ENCODE results near the gene ZNF341. TPM values are rescaled to one million over a fixed set of nuclear protein-coding genes. Genes with fewer than 3 reads are reported as not detected.

ZNF341 gene
- total RNA-seq, 1 experiment from 2014 or later: 7.7 TPM

DNA sequence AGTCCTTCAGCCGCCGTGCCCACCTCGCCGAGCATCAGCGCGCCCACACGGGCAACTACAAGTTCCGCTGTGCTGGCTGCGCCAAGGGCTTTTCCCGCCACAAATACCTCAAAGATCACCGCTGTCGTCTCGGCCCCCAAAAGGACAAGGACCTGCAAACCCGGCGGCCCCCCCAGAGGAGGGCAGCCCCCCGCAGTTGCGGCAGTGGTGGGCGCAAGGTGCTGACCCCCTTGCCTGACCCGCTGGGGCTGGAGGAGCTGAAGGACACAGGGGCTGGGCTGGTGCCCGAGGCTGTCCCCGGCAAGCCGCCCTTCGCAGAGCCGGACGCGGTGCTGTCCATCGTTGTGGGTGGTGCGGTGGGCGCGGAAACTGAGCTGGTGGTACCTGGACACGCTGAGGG lies 59.2 kb downstream of the ZNF341 start:
- ChIA-PET POLR2A (no interaction called here), CTCF (no interaction called here)
- Histone ChIP-seq H3K36me3 (ENCODE audit: control insufficient read depth, insufficient read depth, low read length) (no peaks in the 10 kb centered on the region), H3K27me3 (ENCODE audit: control insufficient read depth, insufficient read depth, low read length) (no peaks in the 10 kb centered on the region), H3K4me3 (ENCODE audit: low read depth in 2 of 2, low read length in 2 of 2) (no peak overlapping the region), H3K27ac (ENCODE audit: low read length) (no peak overlapping the region), H3K9me3 (ENCODE audit: control insufficient read depth, insufficient read depth, low read depth, low read length) (no peaks in the 10 kb centered on the region), H3K4me1 (ENCODE audit: control insufficient read depth, insufficient read depth, low read length) (peaks cover 22% of the 10 kb centered on the region)
- no TSS peak for BruUV-seq (replicated peaks)
- TF ChIP-seq SIN3A (IDR thresholded peaks at IDR 0.05; ENCODE audit: borderline replicate concordance, insufficient read depth, low read depth, low read length) (no peak), POLR2AphosphoS5 (IDR thresholded peaks at IDR 0.05; ENCODE audit: low read depth, low read length) (no peak), TCF7L2 (IDR thresholded peaks at IDR 0.05; ENCODE audit: low read depth, low read length) (no peak)
- TF ChIP-seq, protein P1, sequence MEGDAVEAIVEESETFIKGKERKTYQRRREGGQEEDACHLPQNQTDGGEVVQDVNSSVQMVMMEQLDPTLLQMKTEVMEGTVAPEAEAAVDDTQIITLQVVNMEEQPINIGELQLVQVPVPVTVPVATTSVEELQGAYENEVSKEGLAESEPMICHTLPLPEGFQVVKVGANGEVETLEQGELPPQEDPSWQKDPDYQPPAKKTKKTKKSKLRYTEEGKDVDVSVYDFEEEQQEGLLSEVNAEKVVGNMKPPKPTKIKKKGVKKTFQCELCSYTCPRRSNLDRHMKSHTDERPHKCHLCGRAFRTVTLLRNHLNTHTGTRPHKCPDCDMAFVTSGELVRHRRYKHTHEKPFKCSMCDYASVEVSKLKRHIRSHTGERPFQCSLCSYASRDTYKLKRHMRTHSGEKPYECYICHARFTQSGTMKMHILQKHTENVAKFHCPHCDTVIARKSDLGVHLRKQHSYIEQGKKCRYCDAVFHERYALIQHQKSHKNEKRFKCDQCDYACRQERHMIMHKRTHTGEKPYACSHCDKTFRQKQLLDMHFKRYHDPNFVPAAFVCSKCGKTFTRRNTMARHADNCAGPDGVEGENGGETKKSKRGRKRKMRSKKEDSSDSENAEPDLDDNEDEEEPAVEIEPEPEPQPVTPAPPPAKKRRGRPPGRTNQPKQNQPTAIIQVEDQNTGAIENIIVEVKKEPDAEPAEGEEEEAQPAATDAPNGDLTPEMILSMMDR (IDR thresholded peaks at IDR 0.05): no peak
- TF ChIP-seq, protein P2, sequence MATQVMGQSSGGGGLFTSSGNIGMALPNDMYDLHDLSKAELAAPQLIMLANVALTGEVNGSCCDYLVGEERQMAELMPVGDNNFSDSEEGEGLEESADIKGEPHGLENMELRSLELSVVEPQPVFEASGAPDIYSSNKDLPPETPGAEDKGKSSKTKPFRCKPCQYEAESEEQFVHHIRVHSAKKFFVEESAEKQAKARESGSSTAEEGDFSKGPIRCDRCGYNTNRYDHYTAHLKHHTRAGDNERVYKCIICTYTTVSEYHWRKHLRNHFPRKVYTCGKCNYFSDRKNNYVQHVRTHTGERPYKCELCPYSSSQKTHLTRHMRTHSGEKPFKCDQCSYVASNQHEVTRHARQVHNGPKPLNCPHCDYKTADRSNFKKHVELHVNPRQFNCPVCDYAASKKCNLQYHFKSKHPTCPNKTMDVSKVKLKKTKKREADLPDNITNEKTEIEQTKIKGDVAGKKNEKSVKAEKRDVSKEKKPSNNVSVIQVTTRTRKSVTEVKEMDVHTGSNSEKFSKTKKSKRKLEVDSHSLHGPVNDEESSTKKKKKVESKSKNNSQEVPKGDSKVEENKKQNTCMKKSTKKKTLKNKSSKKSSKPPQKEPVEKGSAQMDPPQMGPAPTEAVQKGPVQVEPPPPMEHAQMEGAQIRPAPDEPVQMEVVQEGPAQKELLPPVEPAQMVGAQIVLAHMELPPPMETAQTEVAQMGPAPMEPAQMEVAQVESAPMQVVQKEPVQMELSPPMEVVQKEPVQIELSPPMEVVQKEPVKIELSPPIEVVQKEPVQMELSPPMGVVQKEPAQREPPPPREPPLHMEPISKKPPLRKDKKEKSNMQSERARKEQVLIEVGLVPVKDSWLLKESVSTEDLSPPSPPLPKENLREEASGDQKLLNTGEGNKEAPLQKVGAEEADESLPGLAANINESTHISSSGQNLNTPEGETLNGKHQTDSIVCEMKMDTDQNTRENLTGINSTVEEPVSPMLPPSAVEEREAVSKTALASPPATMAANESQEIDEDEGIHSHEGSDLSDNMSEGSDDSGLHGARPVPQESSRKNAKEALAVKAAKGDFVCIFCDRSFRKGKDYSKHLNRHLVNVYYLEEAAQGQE (IDR thresholded peaks at IDR 0.05; ENCODE audit: insufficient read depth in 1 of 2, low read depth in 2 of 2, low read length in 1 of 2): no peak
- in situ Hi-C loops (cut with HindIII; ENCODE audit: low pct_unique_long_range_greater_than_20kb, low sequenced_read_pairs) (no loop called here), intact Hi-C loops (cut with micrococcal nuclease; ENCODE audit: unreplicated experiment) (no loop called here)
- DNase-seq (ENCODE audit: low read depth, low spot score) (no peak), ATAC-seq (no peak)

DNA sequence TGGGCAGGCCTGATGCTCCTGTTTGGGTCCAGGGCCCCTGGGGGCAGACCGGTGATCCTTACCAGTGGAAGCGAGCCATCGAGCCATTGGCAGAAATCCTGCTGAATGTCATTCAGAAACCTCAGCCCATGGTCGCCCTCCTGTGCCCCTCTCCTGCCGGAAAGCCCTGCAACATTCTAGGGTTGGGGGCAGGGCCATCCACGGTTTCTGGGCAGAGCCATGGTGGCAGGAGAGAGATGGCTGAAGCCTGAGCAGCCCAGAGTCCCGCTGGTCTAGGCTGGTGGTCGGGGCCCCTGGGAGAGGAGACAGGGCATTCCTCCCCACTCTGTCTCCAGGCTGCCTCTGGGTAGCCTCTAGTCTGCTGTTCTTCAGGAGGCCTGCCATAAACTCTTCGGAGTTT lies 59.7 kb downstream of the ZNF341 start:
- ATAC-seq (peak; percentile 14; the same call in 1 of the 2 replicates), DNase-seq (ENCODE audit: low read depth, low spot score) (no peak)
- no peak overlapping the region for H3K27ac ChIP-seq (ENCODE audit: low read length)
- BruUV-seq (replicated peaks): no TSS peak
- in situ Hi-C loops (cut with HindIII; ENCODE audit: low pct_unique_long_range_greater_than_20kb, low sequenced_read_pairs): no loop called here
- ChIA-PET POLR2A (interaction anchor here (0.7 kb wide), 1 partner anchor 202 kb away, joined by 3 read pairs; no protein-coding TSS in a partner anchor), CTCF (interaction anchor here (0.5 to 0.9 kb wide), 2 partner anchors 52 to 123 kb away, joined by 3 to 5 read pairs; no protein-coding TSS in a partner anchor)
- H3K27me3 ChIP-seq (ENCODE audit: control insufficient read depth, insufficient read depth, low read length): no peaks in the 10 kb centered on the region
- peaks cover 24% of the 10 kb centered on the region for H3K4me1 ChIP-seq (ENCODE audit: control insufficient read depth, insufficient read depth, low read length)
- H3K36me3 ChIP-seq (ENCODE audit: control insufficient read depth, insufficient read depth, low read length): no peaks in the 10 kb centered on the region
- no peak overlapping the region for H3K4me3 ChIP-seq (ENCODE audit: low read depth in 2 of 2, low read length in 2 of 2)
- no peaks in the 10 kb centered on the region for H3K9me3 ChIP-seq (ENCODE audit: control insufficient read depth, insufficient read depth, low read depth, low read length)
- intact Hi-C loops (cut with micrococcal nuclease; ENCODE audit: unreplicated experiment): no loop called here
- TF ChIP-seq POLR2AphosphoS5 (IDR thresholded peaks at IDR 0.05; ENCODE audit: low read depth, low read length) (no peak), TCF7L2 (IDR thresholded peaks at IDR 0.05; ENCODE audit: low read depth, low read length) (no peak), SIN3A (IDR thresholded peaks at IDR 0.05; ENCODE audit: borderline replicate concordance, insufficient read depth, low read depth, low read length) (no peak)
- TF ChIP-seq, protein P1 (IDR thresholded peaks at IDR 0.05): no peak
- TF ChIP-seq, protein P2 (IDR thresholded peaks at IDR 0.05; ENCODE audit: insufficient read depth in 1 of 2, low read depth in 2 of 2, low read length in 1 of 2): no peak
